Keratinocyte (primary cell): Measurements from ENCODE around the gene BTNL3. TPM values are rescaled to one million over a fixed set of nuclear protein-coding genes. Genes with fewer than 3 reads are reported as not detected.

Experiments used
- DNase-seq: peaks from one replicate; pipeline ENCODE4 v3.0.0-alpha.2; 2011; ENCODE audit warnings: low read depth, missing footprints, low spot score
- FAIRE-seq: peaks from 2 replicates; lab custom pipeline; 2011; peaks lifted over from hg19 to GRCh38; lab: Jason Lieb, UNC
- H2AFZ ChIP-seq: 2 replicates; pipeline ENCODE4 v1.6.0; 2012; ENCODE audit warnings: low read length, control low read depth, inconsistent platforms; ENCODE audit not compliant: control insufficient read depth
- H3K27ac ChIP-seq: 2 replicates; pipeline ENCODE4 v1.5.1; 2011; ENCODE audit warnings: low read length; ENCODE audit not compliant: control insufficient read depth, insufficient read depth
- H3K27me3 ChIP-seq: 3 replicates; pipeline ENCODE4 v1.6.0; 2011; ENCODE audit warnings: low read length; ENCODE audit not compliant: control insufficient read depth, insufficient read depth; ENCODE audit errors: extremely low read depth
- H3K36me3 ChIP-seq, 2 experiments: 2 replicates in 1 of 2; 3 replicates in 1 of 2; pipeline ENCODE4 v1.5.1; 2011; ENCODE audit warnings: low read length in 2 of 2, mild to moderate bottlenecking in 1 of 2; ENCODE audit not compliant: control insufficient read depth in 2 of 2, insufficient read depth in 2 of 2; ENCODE audit errors: extremely low read depth in 1 of 2
- H3K4me1 ChIP-seq: 3 replicates; pipeline ENCODE4 v1.5.1; 2011; ENCODE audit warnings: low read length; ENCODE audit not compliant: control insufficient read depth, insufficient read depth; ENCODE audit errors: extremely low read depth
- H3K4me2 ChIP-seq: 3 replicates; pipeline ENCODE4 v1.6.0; 2011; ENCODE audit warnings: low read depth, low read length; ENCODE audit not compliant: control insufficient read depth, insufficient read depth; ENCODE audit errors: extremely low read depth
- H3K4me3 ChIP-seq, 3 experiments: fragments of 200-600 bp in 1 of 3; sonication (generic) in 1 of 3; 2 replicates in 2 of 3; 3 replicates in 1 of 3; pipeline ENCODE4 v1.5.1; 2011 to 2016; ENCODE audit warnings: low read length in 3 of 3, mild to moderate bottlenecking in 3 of 3, control low read depth in 2 of 3, inconsistent platforms in 1 of 3, low read depth in 1 of 3, mixed read lengths in 1 of 3, mixed run types in 1 of 3, moderate library complexity in 1 of 3; ENCODE audit not compliant: control insufficient read depth in 2 of 3, insufficient read depth in 2 of 3; ENCODE audit errors: extremely low read depth in 1 of 3
- H3K79me2 ChIP-seq: 2 replicates; pipeline ENCODE4 v1.6.0; 2012; ENCODE audit warnings: low read length; ENCODE audit not compliant: control insufficient read depth, insufficient read depth
- H3K9ac ChIP-seq: 3 replicates; pipeline ENCODE4 v1.6.0; 2011; ENCODE audit warnings: low read length; ENCODE audit not compliant: control insufficient read depth, insufficient read depth; ENCODE audit errors: extremely low read depth
- H3K9me1 ChIP-seq: 3 replicates; pipeline ENCODE4 v1.6.0; 2011; ENCODE audit warnings: low read length; ENCODE audit not compliant: control insufficient read depth, insufficient read depth; ENCODE audit errors: extremely low read depth
- H3K9me3 ChIP-seq: 2 replicates; pipeline ENCODE4 v1.5.1; 2012; ENCODE audit warnings: low read depth, low read length; ENCODE audit not compliant: control insufficient read depth
- H4K20me1 ChIP-seq: 3 replicates; pipeline ENCODE4 v1.6.0; 2011; ENCODE audit warnings: low read length; ENCODE audit not compliant: control insufficient read depth, insufficient read depth; ENCODE audit errors: extremely low read depth
- CTCF ChIP-seq, 3 experiments: IDR thresholded peaks in 1 of 3; conservative IDR thresholded peaks in 1 of 3; optimal IDR thresholded peaks in 1 of 3; 2 replicates in 2 of 3; 3 replicates in 1 of 3; pipeline versions ENCODE3 to v1.5.1; 2011; ENCODE audit warnings: low read length in 3 of 3, mild to moderate bottlenecking in 3 of 3, moderate library complexity in 2 of 3, control low read depth in 1 of 3, inconsistent platforms in 1 of 3; ENCODE audit not compliant: insufficient read depth in 2 of 3; ENCODE audit errors: extremely low read depth in 1 of 3
- EZH2 ChIP-seq: IDR thresholded peaks from one replicate; pipeline ENCODE4 v1.6.1; 2012; ENCODE audit warnings: inconsistent platforms, mild to moderate bottlenecking, low read length, moderate library complexity
- dilution Hi-C: fragments of 300-500 bp; cut with MboI; formaldehyde crosslinking; loops from one replicate; pipeline ENCODE4 v1.7.0; 2020; ENCODE audit warnings: low sequenced_read_pairs; ENCODE audit not compliant: extremely low pct_ligation_motif_present
- polyA plus RNA-seq, 5 experiments: library from polyadenylated mRNA; depleted of rRNA in 3 of 5; stranded (reverse) in 3 of 5; stranded (forward) in 1 of 5; unstranded in 1 of 5; fragments of >200 nt; gene quantifications; 1 replicate in 1 of 5; 2 replicates in 3 of 5; 3 replicates in 1 of 5; pipeline versions ENCODE4 v1.2.1 to v1.2.3, GENCODE V29; 2011 to 2012; ENCODE audit warnings: missing spikeins in 2 of 5, low read depth in 1 of 5, low replicate concordance in 1 of 5

The BTNL3 gene
- polyA plus RNA-seq, 1 donor (not counting 4 experiments of a cell fraction or from before 2014, with no cell fraction given): not detected

- dilution Hi-C loops: no loop called here
- no peak overlapping the region for H3K4me3 ChIP-seq
- no peak overlapping the region for H2AFZ ChIP-seq
- H3K36me3 ChIP-seq: no peaks in the 10 kb centered on the region
- H4K20me1 ChIP-seq: no peaks in the 10 kb centered on the region
- DNase-seq: no peak
- no peak overlapping the region for H3K27ac ChIP-seq
- H3K27me3 ChIP-seq: peaks cover 6% of the 10 kb centered on the region
- no peaks in the 10 kb centered on the region for H3K4me1 ChIP-seq
- no peak overlapping the region for H3K9ac ChIP-seq
- H3K9me3 ChIP-seq: peaks cover 2% of the 10 kb centered on the region
- H3K79me2 ChIP-seq: no peaks in the 10 kb centered on the region
- TF ChIP-seq CTCF (optimal IDR thresholded peaks at IDR 0.05 in 1 of 3, IDR thresholded peaks at IDR 0.05 in 1 of 3, conservative IDR thresholded peaks at IDR 0.05 in 1 of 3; ENCODE audit: extremely low read depth in 1 of 3, insufficient read depth in 2 of 3, low read length in 3 of 3) (no peak), EZH2 (no peak)
- no peaks in the 10 kb centered on the region for H3K9me1 ChIP-seq
- no peak overlapping the region for H3K4me2 ChIP-seq
- FAIRE-seq: no peak
Observed at GRCh38 chr5:181037365-181037861, 48.8 kb downstream of the BTNL3 start.

DNA sequence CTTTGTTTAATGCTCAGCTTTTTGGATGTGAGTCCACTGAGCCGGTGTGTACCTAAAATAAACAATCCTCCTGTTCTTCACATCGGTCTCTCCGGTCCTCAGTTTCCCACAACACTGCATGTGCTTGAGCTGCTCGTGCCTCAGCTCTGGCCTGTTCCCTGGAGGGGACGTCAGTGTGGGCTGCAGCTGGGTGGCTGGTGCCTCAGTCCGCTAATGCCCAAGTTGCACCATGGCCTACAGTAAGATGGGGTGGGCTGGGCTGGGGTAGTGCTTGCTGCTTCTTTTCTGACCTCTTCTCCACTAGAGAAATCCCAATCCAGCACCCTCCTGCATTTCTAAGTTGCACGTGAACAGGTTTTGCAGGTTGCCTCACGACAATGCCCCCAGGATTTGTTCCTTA is 50.8 kb downstream of the BTNL3 start:
- no peaks in the 10 kb centered on the region for H3K36me3 ChIP-seq
- FAIRE-seq (no peak), DNase-seq (no peak)
- H3K9me3 ChIP-seq: no peaks in the 10 kb centered on the region
- H3K4me3 ChIP-seq: no peak overlapping the region
- dilution Hi-C loops: no loop called here
- no peak overlapping the region for H2AFZ ChIP-seq
- no peak overlapping the region for H3K27ac ChIP-seq
- no peaks in the 10 kb centered on the region for H3K9me1 ChIP-seq
- no peaks in the 10 kb centered on the region for H3K4me1 ChIP-seq
- TF ChIP-seq CTCF (optimal IDR thresholded peaks at IDR 0.05 in 1 of 3, IDR thresholded peaks at IDR 0.05 in 1 of 3, conservative IDR thresholded peaks at IDR 0.05 in 1 of 3; ENCODE audit: extremely low read depth in 1 of 3, insufficient read depth in 2 of 3, low read length in 3 of 3): no peak
- no peak for TF ChIP-seq EZH2
- H3K9ac ChIP-seq: no peak overlapping the region
- no peak overlapping the region for H3K4me2 ChIP-seq
- H3K27me3 ChIP-seq: peaks cover 11% of the 10 kb centered on the region
- no peaks in the 10 kb centered on the region for H4K20me1 ChIP-seq
- H3K79me2 ChIP-seq: no peaks in the 10 kb centered on the region
